HepG2 (cell line): ENCODE data around the gene AXIN2. TPM values are rescaled to one million over a fixed set of nuclear protein-coding genes. Genes with fewer than 3 reads are reported as not detected.

ENCODE experiments used
- ARNT2 ChIP-seq: sonication (generic); formaldehyde crosslinking; IDR thresholded peaks from 2 replicates; pipeline ENCODE4 v1.8.0; 2022; ENCODE audit warnings: mild to moderate bottlenecking, low read depth, missing genetic modification reagents, moderate library complexity
- BHLHE40 ChIP-seq: IDR thresholded peaks from 2 replicates; pipeline ENCODE4 v1.6.1; 2011; ENCODE audit warnings: low read length, improper control_type of control experiment
- CHD2 ChIP-seq: IDR thresholded peaks from 2 replicates; pipeline ENCODE4 v1.6.1; 2011; ENCODE audit warnings: low read depth, low read length, improper control_type of control experiment
- DR1 ChIP-seq: sonication (generic); formaldehyde crosslinking; IDR thresholded peaks from 2 replicates; pipeline ENCODE4 v1.8.0; 2021; ENCODE audit warnings: mild to moderate bottlenecking, missing genetic modification reagents, inconsistent platforms
- ESRRA ChIP-seq: sonication (generic); formaldehyde crosslinking; IDR thresholded peaks from 2 replicates; pipeline ENCODE4 v1.5.1; 2020; ENCODE audit warnings: mild to moderate bottlenecking, low read depth, missing genetic modification reagents
- FOXO1 ChIP-seq: sonication (generic); formaldehyde crosslinking; IDR thresholded peaks from 2 replicates; pipeline ENCODE4 v1.4.0; 2020; ENCODE audit warnings: missing genetic modification reagents
- HMG20A ChIP-seq: IDR thresholded peaks from 2 replicates; pipeline ENCODE4 v1.6.1; 2016; ENCODE audit warnings: borderline replicate concordance
- HOXD1 ChIP-seq: sonication (generic); formaldehyde crosslinking; IDR thresholded peaks from 2 replicates; pipeline ENCODE4 v1.5.0; 2020; ENCODE audit warnings: missing genetic modification reagents
- IKZF1 ChIP-seq: fragments of 450-650 bp; IDR thresholded peaks from 2 replicates; pipeline ENCODE4 v1.7.1; 2016
- JUND ChIP-seq: sonication (generic); formaldehyde crosslinking; IDR thresholded peaks from 2 replicates; pipeline ENCODE4 v1.8.0; 2022; ENCODE audit warnings: mild to moderate bottlenecking, missing genetic modification reagents
- KDM1A ChIP-seq: IDR thresholded peaks from 2 replicates; pipeline ENCODE4 v1.6.1; 2016; ENCODE audit warnings: missing compliant biosample characterization
- MED1 ChIP-seq: sonication (generic); formaldehyde crosslinking; IDR thresholded peaks from 2 replicates; pipeline ENCODE4 v1.4.0; 2020; ENCODE audit warnings: missing genetic modification reagents
- MLLT10 ChIP-seq: sonication (generic); formaldehyde crosslinking; IDR thresholded peaks from 2 replicates; pipeline ENCODE4 v1.4.0; 2020; ENCODE audit warnings: missing genetic modification reagents
- REPIN1 ChIP-seq: sonication (generic); formaldehyde crosslinking; IDR thresholded peaks from 2 replicates; pipeline ENCODE4 v1.8.0; 2022; ENCODE audit warnings: missing genetic modification reagents, low read depth, mild to moderate bottlenecking, borderline replicate concordance
- RORA ChIP-seq: sonication (generic); formaldehyde crosslinking; IDR thresholded peaks from 2 replicates; pipeline ENCODE4 v1.5.0; 2020; ENCODE audit warnings: mild to moderate bottlenecking, missing genetic modification reagents, moderate library complexity
- TEAD2 ChIP-seq: sonication (generic); formaldehyde crosslinking; IDR thresholded peaks from 2 replicates; pipeline ENCODE4 v1.9.0; 2021; ENCODE audit warnings: missing genetic modification reagents
- ZKSCAN1 ChIP-seq: fragments of 150-350 bp; IDR thresholded peaks from 2 replicates; pipeline ENCODE4 v1.6.1; 2014; ENCODE audit warnings: low read length
- ZNF180 ChIP-seq: sonication (generic); formaldehyde crosslinking; IDR thresholded peaks from 2 replicates; pipeline ENCODE4 v1.4.0; 2020; ENCODE audit warnings: low read depth, missing genetic modification reagents, borderline replicate concordance
- ZNF20 ChIP-seq: sonication (generic); formaldehyde crosslinking; IDR thresholded peaks from 2 replicates; pipeline ENCODE4 v1.4.0; 2020; ENCODE audit warnings: mild to moderate bottlenecking, moderate library complexity, missing genetic modification reagents
- ZNF343 ChIP-seq: sonication (generic); formaldehyde crosslinking; IDR thresholded peaks from 2 replicates; pipeline ENCODE4 v1.4.0; 2020; ENCODE audit warnings: mild to moderate bottlenecking, missing genetic modification reagents
- polyA plus RNA-seq, 8 experiments: library from polyadenylated mRNA; depleted of rRNA in 3 of 8; stranded (reverse) in 7 of 8; unstranded in 1 of 8; fragments of >200 nt; fragmentation: Illumina TruSeq in 4 of 8; extraction: Trizol in 4 of 8; gene quantifications; 2 replicates each; pipeline versions ENCODE4 v1.2.1 to v1.2.3, GENCODE V29; 2011 to 2016; ENCODE audit warnings: low read depth in 4 of 8, missing spikeins in 1 of 8, mixed read lengths in 1 of 8; ENCODE audit not compliant: insufficient read depth in 1 of 8
- total RNA-seq, 5 experiments: library from RNA; depleted of rRNA; stranded (reverse); fragments of >200 nt; fragmentation: Illumina TruSeq; extraction: Trizol; gene quantifications; 2 replicates each; pipeline ENCODE4 v1.2.3, GENCODE V29; 2016; ENCODE audit warnings: low read depth in 1 of 5
- TF ChIP-seq, protein P1 (sequence below), 2 experiments: sonication (generic) in 1 of 2; formaldehyde crosslinking in 1 of 2; IDR thresholded peaks; 2 replicates each; pipeline versions ENCODE4 v1.5.1 to v1.6.1; 2011 to 2020; ENCODE audit warnings: borderline replicate concordance in 1 of 2, low read depth in 1 of 2, low read length in 1 of 2, mild to moderate bottlenecking in 1 of 2, missing genetic modification reagents in 1 of 2, moderate library complexity in 1 of 2
- TF ChIP-seq, protein P2 (sequence below): sonication (generic); formaldehyde crosslinking; IDR thresholded peaks from 2 replicates; pipeline ENCODE4 v1.8.0; 2022; ENCODE audit warnings: mild to moderate bottlenecking, missing genetic modification reagents; ENCODE audit not compliant: insufficient replicate concordance
- TF ChIP-seq, protein P3 (sequence below): sonication (generic); formaldehyde crosslinking; IDR thresholded peaks from 2 replicates; pipeline ENCODE4 v1.4.0; 2020; ENCODE audit warnings: missing genetic modification reagents, borderline replicate concordance
- TF ChIP-seq, protein P4 (sequence below): sonication (generic); formaldehyde crosslinking; conservative IDR thresholded peaks from 2 replicates; pipeline ENCODE4 v1.8.1; 2023; ENCODE audit warnings: missing genetic modification reagents

Gene AXIN2
- total and polyA plus RNA-seq, 2 of the 13 experiments (the other 11 are each of a cell fraction or from before 2014, with no cell fraction given) = 58.6 to 63.4 TPM

DNA sequence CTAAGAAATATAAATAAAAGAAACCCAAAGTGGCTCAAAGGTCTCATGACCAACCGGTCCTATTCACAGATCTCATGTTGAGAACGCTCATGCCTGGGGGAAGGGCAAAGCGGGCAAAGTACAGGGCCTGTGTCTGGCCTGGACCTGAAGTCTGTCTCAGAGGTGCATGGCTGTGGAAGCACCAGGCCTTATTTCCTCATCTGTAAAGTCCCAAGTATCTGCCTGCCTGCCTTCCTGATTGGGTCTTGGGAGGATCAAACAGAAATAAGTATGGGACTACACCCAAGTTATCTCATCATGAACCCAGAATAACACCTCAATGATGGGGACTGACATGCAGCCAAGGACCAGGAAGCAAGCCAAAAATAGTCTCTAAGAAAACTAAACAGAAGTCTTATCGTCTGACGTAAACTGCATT, 14.2 kb downstream of the AXIN2 start (continued):
- TF ChIP-seq, protein P1, sequence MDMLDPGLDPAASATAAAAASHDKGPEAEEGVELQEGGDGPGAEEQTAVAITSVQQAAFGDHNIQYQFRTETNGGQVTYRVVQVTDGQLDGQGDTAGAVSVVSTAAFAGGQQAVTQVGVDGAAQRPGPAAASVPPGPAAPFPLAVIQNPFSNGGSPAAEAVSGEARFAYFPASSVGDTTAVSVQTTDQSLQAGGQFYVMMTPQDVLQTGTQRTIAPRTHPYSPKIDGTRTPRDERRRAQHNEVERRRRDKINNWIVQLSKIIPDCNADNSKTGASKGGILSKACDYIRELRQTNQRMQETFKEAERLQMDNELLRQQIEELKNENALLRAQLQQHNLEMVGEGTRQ (IDR thresholded peaks at IDR 0.05; ENCODE audit: low read depth, low read length) = no peak
- TF ChIP-seq, protein P1 (CRISPR knock-in tag; IDR thresholded peaks at IDR 0.05; ENCODE audit: borderline replicate concordance) = no peak
- no peak for TF ChIP-seq ZNF180 (CRISPR knock-in tag)
- no peak for TF ChIP-seq ARNT2
- TF ChIP-seq, protein P2, sequence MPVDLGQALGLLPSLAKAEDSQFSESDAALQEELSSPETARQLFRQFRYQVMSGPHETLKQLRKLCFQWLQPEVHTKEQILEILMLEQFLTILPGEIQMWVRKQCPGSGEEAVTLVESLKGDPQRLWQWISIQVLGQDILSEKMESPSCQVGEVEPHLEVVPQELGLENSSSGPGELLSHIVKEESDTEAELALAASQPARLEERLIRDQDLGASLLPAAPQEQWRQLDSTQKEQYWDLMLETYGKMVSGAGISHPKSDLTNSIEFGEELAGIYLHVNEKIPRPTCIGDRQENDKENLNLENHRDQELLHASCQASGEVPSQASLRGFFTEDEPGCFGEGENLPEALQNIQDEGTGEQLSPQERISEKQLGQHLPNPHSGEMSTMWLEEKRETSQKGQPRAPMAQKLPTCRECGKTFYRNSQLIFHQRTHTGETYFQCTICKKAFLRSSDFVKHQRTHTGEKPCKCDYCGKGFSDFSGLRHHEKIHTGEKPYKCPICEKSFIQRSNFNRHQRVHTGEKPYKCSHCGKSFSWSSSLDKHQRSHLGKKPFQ (CRISPR knock-in tag) = no peak
- TF ChIP-seq RORA (CRISPR knock-in tag) = no peak
- TF ChIP-seq, protein P3, sequence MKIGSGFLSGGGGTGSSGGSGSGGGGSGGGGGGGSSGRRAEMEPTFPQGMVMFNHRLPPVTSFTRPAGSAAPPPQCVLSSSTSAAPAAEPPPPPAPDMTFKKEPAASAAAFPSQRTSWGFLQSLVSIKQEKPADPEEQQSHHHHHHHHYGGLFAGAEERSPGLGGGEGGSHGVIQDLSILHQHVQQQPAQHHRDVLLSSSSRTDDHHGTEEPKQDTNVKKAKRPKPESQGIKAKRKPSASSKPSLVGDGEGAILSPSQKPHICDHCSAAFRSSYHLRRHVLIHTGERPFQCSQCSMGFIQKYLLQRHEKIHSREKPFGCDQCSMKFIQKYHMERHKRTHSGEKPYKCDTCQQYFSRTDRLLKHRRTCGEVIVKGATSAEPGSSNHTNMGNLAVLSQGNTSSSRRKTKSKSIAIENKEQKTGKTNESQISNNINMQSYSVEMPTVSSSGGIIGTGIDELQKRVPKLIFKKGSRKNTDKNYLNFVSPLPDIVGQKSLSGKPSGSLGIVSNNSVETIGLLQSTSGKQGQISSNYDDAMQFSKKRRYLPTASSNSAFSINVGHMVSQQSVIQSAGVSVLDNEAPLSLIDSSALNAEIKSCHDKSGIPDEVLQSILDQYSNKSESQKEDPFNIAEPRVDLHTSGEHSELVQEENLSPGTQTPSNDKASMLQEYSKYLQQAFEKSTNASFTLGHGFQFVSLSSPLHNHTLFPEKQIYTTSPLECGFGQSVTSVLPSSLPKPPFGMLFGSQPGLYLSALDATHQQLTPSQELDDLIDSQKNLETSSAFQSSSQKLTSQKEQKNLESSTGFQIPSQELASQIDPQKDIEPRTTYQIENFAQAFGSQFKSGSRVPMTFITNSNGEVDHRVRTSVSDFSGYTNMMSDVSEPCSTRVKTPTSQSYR (CRISPR knock-in tag) = peak; percentile 97
- TF ChIP-seq REPIN1 (CRISPR knock-in tag) = no peak
- TF ChIP-seq, protein P4, sequence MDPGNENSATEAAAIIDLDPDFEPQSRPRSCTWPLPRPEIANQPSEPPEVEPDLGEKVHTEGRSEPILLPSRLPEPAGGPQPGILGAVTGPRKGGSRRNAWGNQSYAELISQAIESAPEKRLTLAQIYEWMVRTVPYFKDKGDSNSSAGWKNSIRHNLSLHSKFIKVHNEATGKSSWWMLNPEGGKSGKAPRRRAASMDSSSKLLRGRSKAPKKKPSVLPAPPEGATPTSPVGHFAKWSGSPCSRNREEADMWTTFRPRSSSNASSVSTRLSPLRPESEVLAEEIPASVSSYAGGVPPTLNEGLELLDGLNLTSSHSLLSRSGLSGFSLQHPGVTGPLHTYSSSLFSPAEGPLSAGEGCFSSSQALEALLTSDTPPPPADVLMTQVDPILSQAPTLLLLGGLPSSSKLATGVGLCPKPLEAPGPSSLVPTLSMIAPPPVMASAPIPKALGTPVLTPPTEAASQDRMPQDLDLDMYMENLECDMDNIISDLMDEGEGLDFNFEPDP (CRISPR knock-in tag) = no peak
- TF ChIP-seq ZNF343 (CRISPR knock-in tag) = no peak
- peak; percentile 51; the same call in 1 of the 2 replicates for TF ChIP-seq HMG20A (CRISPR knock-in tag)
- no peak for TF ChIP-seq MLLT10 (CRISPR knock-in tag)
- TF ChIP-seq ZKSCAN1 = no peak
- TF ChIP-seq ZNF20 = no peak
- peak; percentile 49; the same call in 1 of the 2 replicates for TF ChIP-seq MED1
- TF ChIP-seq JUND (CRISPR knock-in tag) = no peak
- no peak; the same call in 1 of the 2 replicates for TF ChIP-seq DR1
- TF ChIP-seq TEAD2 (CRISPR knock-in tag) = no peak
- TF ChIP-seq CHD2 = peak; percentile 44; the same call in 1 of the 2 replicates
- no peak for TF ChIP-seq FOXO1 (CRISPR knock-in tag)
- TF ChIP-seq BHLHE40 = no peak
- TF ChIP-seq KDM1A (CRISPR knock-in tag) = no peak
- TF ChIP-seq ESRRA (CRISPR knock-in tag) = peak; percentile 53; the same call in 1 of the 2 replicates
- TF ChIP-seq HOXD1 (CRISPR knock-in tag) = 0 out of 2 replicates have a peak, but pooled peaks have one; percentile 24
- no peak for TF ChIP-seq IKZF1
